GM19372 (cell line): Measurements from ENCODE around the gene PLXNA1.

Experiments
- ATAC-seq: cut with Tn5 transposase; IDR thresholded peaks from one replicate; pipeline ENCODE4 v1.9.1; 2021; ENCODE audit warnings: mild to moderate bottlenecking, low read depth, moderate library complexity; ENCODE audit not compliant: unreplicated experiment

PLXNA1 gene

DNA sequence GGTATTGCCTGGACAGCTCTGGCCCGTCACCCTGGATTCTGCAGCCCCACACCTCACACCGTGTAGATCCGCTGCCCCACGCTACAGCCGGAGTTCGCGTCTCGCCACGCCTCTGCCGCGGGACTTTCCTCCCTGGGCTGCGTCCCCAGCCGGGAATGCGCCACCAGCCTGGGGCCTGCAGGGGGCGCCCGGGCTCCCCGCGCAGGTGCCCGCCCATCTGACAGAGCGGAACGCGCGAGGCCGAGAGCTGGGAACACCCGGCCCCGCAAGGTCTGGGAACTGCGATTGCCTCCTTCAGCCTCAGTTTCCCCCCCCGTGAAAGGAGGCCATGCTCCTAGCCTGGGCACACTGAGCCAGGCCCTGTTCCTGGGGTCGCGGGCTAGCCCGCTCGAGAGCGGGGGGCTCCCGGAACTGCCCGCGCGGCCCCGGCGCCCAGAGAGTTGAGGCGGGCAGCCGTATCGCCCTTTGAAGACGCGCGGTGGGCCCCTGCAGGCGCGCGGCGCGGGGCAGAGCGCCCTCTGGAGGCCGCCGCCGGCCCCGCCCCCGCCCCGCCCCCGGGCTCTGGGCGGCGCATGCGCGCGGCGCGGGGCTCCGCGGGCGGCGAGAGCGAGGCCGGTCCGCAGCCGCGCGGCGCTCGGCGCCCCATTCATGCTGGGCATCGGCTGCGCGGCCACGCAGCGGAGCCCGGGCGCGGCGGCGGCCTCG is at the start of gene PLXNA1:
Gene PLXNA1, plus strand, starts transcription at position 645 of the 705 bp plus-strand sequence. CDS start 5,479 bp downstream, outside the sequence.
- ATAC-seq = peak; percentile 70

DNA sequence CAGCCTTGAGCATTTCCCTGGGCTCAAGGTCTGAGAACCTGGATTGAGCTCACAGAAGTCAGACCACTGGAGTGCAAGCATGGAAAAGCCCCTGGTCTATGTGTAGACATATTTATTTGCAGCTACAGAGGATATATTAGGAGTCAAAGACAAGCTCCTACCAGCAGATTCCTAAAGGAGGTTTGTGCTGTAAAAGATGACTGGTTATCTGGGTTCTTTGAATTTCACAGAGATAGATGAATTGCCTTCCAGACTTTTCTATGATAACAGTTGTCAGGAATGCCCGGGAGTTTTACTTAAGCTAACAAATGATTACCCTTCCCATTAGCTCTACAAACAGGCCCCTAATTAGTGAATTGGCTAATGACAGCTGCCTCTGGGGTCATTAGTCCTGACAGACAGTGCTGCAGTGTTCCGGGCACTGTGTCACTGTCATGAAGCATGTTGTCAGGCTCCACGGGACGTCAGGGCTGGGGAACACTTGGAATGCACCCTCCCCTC is 48.8 kb upstream of the PLXNA1 start:
- ATAC-seq = no peak

DNA sequence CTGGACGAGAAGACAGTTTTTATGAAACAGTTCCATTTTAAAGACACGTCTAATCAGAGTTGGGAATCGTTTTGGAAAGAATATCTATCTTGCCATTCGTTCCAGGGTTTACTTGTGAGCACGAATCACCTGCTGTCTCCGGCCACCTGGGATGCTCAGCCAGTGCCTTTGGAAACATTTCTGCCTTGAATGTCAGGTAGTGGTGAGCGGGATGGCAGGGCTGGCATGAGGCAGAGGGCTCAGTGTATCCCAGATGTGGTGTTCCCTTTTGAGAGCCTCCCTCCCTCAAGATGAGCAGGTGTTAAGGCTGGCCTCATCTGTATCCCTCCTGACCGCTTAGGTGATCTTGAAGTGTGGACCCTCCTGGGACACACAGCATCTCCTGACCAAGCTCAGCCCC is 47.9 kb upstream of the PLXNA1 start:
- ATAC-seq = no peak

DNA sequence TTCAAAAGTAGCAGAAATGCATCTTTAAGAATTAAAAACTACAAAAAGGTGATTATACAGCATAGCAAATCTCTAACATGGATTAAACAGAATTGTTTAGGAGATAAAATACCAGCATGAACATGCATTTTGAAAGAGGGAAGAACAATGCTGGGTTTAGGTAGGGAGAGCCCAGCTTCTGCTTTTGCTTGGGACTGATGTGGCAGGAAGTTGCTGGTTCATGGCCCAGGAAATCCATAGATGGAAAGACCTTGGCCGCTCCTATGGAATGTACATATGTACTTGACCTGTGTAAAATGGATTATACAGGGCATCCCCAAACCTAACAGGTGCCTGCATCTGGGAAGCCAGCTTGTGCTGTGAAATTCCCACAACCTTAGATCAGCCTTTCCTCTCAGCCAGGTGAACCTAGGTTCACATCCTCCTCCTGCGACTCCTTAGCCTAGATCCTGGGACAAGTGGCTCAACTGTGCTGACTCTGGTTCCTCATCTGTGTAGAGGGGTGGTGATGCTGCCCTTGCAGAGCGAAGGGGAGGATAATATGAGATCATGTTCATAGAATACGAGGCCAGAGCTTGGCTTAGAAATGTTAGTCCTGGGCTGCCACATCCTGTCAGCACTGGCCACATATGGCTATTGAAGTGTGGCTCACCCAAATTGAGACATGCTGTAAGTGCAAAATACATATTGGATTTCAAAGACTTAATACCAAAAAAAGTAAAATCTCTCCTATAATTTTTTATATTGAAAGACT is 47.0 kb upstream of the PLXNA1 start:
- no peak for ATAC-seq

DNA sequence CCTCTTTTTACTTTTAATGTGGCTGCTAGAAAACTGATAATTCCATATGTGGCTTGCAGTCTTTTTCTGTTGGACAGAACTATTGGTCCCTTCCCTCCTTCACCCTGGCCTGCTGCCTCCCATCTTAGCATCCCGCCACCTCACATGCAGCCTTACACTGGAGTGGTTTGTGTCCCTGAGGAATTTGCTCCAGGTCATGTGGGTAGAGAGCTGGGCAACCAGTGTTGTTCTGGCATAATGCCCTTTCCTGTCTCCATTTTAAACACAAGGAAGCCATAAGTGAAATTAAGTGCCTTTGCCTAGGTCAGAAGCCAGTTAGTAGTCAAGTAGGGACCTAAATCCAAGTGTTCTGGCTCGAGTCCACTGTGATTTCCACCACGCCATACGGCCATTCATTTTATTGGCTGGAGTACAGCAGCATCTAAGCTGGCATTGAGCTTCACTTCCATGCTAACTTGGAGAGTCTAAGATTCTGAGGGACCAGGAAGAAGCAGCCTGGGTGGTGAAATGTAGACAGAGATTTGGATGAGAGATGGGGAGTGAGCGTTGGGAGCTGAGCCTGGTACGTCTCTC is 46.0 kb upstream of the PLXNA1 start:
- no peak for ATAC-seq

DNA sequence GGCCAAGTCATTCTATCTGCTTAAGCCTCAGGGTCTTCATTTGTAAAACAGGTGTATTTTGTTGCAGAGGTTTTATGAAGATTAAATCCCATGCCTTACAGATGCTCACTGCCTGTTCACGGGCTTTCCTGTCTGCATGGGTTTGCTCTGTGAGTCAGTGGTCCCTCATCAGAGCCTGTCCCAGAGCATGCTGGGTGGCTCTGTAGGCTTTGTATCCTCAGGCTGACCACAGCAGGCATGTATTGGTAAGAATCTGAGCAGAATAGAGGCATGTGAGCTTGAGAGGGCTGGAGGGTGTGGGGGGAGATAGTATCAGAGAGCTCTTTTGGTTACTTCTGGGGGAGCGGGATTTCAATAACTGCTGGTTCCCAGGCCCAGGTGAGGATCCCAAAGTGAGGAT is 45.4 kb upstream of the PLXNA1 start:
- ATAC-seq = no peak

DNA sequence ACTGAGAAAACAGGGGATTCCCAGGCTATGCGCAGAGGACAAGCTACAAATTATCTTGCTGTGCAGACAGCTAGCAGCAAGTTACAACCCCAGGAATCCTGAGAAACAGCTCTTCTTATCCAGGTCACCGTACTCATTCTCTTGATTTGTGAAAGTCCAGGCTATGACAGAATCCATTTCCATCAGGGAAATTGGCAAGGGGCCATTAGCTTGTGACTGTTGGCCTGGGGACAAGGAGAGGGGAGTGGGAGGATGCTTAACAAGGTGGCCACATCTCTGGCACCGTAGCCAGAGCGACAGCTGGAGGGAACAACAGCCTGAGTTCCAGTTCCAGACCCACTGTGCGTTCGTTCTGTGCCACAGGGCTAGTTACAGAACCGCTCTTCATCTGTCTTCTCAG is 44.9 kb upstream of the PLXNA1 start:
- ATAC-seq = no peak

DNA sequence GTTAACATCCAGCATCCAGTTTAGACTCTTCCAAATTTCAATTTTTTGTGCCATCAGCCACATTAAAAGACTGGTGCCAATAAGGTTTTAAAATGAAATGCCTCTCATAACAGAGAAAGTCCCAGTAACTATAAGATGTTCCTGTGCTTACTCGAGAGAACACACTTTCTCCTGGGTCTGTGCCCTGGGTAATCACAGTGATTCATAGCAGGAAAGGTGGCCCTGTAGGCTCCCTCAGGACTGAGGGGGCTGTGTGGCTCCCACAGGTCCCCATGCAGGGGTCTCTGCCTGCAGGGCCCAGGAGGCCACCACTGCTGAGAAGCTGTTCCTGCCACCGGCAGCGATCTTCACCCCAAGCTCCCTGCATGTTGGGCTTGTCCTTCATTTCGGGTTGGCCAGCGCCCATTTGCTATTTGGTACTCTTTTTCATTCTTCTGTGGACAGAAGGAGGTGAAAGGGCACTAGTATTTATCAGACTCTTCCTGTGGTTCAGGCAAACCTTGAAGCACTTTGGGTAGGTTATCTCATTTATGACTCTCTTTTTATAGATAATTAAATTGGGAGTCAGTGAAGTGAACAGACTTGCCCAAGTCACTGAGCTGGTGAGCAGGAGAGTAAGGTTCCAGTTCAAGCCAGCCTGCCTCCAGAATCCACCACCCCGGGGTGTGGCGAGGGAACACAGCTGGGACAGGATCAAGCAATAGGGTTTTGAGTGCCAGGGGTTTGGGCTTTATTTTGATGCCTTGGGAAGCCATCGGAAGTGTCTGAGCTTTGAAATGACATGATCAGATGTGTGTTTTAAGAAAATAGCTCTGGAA is 44.2 kb upstream of the PLXNA1 start:
- no peak for ATAC-seq

DNA sequence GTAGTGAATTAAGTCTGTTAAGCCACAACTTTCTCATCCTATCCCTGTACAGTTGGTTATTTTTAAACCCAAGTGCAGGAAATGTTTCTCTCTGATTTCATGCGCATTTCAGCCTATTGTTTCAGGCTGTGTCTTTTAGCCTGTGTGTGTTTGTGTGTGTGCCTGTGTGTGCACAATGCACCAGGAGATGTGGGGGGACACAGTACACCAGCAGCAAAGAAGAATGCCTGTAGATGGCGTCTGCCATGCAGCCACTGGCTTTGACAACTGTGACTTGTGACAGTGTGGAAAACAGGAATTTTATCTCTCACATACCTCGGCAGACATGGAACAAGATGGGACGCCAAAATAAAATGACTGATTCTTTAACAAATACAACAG is 43.6 kb upstream of the PLXNA1 start:
- no peak for ATAC-seq

DNA sequence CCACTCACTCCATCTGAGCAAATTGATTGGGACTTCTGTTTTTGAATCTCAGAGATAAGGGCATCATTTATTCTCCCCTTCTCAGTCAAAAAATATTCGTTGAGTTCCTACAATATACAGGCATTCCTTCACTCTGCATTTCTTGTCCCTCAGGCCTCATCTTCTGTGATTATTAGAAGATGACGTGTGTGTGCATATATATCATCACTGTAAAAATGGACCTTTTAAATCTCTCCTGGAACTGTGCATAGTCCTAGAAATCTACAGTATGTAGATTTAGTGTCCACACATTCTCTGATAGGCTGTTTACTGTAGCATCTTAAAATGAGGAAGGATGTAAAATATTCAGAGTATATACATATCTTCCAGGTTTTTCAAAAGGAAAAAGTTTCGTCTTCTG is 43.2 kb upstream of the PLXNA1 start:
- no peak for ATAC-seq

DNA sequence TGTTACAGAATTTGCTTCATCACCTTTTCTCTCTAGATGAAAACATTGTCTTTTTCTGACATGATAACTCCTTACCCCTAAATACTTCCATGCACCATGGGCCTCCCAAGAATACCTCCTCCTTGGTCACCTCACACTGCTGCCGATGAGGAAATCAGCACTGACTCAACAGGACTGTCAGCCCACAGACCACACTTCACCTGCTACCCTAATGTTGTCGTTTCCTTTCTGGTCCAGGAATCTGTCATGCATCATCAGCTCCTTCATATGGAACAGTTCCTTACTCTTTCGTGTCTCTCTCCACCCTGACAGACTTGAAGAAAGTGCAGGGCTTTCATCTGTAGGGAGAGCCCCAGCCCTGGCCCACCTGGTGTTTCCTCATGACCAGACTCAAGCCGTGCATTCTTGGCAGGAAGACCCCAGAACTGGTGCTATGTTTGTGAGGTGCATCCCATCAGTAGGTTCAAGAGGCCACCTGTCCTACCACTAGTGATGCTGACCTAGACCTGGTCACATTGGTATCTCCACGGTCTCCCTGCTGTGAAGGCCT is 41.1 kb upstream of the PLXNA1 start:
- no peak for ATAC-seq

DNA sequence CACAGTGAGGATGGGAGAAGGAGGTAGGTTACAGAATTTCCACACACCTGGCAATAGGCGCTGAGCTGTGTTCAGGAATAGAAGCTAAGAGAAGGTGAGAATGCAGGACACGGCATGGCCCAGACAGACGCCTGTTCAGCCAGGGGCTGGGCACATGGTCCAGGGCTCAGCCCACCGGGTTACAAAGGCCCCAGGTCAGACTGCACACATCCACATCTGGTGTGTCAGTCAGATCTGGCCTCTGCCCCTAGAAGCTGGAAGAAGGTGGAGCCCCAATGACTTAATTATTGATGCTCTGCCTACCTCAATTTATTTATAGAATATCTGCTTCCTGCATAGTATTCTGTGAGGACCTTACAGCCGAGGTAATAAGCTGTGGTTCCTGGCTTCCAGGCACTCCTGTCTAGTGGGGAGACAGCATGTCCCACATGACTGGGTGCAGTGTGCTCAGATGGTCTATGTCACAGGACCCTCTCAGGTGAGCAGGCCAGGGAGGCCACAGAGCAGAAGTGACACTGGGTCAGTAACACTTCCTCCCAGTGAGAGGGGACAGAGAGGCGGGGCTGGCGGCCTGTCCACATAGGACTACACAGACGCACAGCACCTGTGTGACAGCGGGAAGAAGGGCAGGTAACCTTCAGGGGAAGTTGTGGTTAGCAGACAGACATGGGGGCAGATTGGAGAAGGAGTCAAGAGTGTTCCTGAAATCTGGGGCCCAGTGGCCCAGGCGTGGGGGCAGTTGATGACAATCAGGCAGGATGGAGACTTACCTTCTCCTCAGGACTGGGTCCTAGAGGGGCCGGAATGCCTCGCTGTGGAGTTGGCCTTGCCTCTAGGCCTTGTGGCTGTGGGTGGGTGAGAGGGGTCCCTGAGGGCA is 38.6 kb upstream of the PLXNA1 start:
- ATAC-seq = no peak

DNA sequence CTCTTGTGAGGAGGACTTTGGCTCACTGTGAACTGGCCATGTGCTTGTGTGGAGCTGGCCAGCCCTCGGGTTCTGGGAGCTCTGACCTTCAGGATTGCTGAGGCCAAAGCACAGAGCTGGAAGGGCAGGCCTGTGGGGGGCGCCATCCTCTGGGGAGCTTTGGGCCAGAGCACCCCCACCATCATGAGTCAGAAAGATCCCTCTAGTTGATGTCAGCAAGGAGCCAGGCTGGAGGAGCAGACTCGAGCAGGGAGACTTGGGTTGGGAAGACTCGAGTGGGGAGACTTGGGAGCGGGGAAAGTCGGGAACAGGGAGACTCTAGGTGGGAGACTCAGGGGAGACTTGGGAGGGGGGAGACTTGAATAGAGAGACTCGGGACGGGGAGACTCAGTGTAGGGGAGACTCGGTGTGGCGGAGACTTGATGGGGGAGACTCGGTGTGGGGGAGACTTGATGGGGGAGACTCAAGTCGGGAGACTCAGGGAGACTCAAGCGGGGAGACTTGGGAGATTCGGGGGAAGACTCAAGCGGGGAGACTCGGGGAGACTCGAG is 37.7 kb upstream of the PLXNA1 start:
- no peak for ATAC-seq

DNA sequence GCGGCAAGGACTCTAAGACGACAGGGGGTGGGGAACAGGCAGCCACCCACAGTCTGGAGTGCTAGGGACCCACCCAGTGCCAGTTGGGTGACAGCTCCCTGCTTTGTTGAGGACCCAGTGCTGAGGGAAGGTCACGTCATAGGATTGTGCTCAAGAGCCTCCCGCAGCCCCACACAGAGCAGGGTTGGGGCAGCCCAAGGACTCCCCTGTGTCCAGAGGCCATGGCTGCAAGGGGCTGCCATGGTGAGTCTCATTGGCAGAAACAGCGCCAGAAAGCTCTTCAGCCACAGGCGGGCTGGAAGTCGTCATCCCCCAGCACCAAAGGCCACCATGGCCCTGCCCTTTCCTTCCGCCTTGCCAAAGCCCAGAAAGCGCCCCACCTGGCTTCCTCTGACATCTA is 37.0 kb upstream of the PLXNA1 start:
- no peak for ATAC-seq

DNA sequence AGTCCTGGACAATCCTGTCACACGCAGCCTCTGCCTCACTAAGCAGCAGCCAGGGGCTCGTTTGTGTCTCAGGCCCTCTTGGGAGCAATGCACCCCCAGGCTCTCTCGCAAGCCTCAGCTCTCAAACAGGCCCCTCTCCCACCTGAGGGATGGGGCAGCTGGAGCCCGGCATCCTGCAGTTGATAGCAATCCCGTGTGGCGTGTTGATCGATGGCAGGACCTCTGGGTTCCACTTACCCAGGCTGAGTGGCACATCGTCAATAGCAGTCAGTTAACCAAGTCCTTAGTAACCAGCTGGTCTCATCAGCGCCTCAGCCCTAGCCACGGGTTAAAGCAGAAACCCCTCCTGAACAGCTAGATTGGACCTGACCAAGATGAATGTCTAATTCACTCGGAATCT is 36.5 kb upstream of the PLXNA1 start:
- ATAC-seq = no peak

DNA sequence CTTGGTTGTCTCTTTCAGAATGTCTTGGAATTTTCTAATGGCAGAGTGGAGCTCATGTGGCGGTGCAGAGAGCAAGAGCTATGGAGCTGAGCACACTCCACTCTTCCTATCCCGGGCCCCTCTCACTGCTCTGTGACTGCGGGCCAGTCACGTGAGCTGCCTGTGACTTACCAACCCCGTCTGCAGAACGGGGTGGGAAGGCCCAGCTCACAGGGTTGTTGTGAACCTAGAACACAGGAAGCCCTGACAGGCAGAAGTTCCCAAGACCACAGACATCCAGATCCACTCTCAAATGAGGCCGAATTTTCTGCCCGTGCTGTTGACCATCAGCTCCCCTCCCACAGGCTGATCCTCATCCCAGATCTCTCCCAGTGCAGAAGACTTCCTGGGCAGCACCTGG is 35.5 kb upstream of the PLXNA1 start:
- no peak for ATAC-seq

DNA sequence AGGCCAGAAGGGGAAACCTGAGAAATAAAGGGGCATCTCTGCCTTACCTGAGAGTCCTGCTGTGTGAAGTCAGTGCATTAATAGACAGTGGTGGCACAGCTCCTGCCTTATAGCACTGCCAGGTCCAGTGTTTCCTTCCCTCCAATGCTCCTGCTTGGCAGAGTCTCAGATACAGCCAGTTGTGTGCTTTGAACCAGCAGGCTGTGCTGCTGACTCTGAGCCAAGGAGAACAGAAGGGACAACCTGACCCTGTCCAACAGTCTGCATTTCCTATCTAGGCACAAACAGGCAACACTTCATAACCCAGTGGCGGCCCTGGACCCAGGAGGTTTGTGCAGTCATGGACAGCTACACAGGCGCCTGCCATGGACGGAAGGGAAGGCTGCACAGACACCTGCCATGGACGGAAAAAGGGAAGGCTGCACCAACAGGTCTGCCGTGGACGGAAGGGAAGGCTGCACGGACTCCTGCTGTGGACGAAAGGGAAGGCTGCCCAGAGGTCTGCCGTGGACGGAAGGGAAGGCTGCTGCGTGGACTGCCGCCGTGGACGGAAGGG is 33.9 kb upstream of the PLXNA1 start:
- no peak for ATAC-seq

DNA sequence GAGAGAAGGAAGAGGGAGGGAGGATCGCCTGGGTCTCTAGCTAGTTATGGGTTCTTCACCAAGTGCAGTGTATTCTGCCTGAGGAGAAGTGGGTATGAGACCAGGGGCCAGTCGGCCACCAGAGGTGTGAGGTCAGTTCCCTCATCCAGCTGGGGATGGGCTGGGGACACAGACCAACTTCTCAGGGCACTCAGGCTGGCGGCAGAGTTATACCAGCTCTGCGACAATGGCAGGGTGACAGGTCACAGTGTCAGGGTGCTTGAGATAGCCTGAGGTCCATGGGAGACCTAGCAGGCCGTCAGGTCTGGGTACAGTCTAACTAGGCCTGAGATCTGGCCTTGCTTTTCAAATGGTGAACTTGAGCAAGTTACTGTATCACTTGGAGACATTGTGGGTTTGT is 31.4 kb upstream of the PLXNA1 start:
- no peak for ATAC-seq
